ENCODE results near the gene HTR1D.
A peak's percentile ranks its signal among the peaks of the same experiment; 100 is the strongest.
"Not testable (repeated sequence)": the region's sequence is repeated elsewhere in the genome, so short reads cannot be mapped to it uniquely, and the experiment has no call there.

The HTR1D gene

GRCh38 chr1:23239638-23240295 lies 22.5 kb upstream of the HTR1D start:
- no peaks in the 10 kb centered on the region for H3K9me3 ChIP-seq (ENCODE audit: control insufficient read depth, insufficient read depth, low read length)
- no peak overlapping the region for H3K9ac ChIP-seq (ENCODE audit: low read depth, low read length)
- no peak overlapping the region for H3K4me3 ChIP-seq (ENCODE audit: low read depth, low read length)
- H3K36me3 ChIP-seq (ENCODE audit: control insufficient read depth, insufficient read depth, low read length): no peaks in the 10 kb centered on the region
- H3K4me1 ChIP-seq (ENCODE audit: control insufficient read depth, insufficient read depth, low read length): no peaks in the 10 kb centered on the region
- H3K27me3 ChIP-seq (ENCODE audit: control insufficient read depth, insufficient read depth, low read length): no peaks in the 10 kb centered on the region

GRCh38 chr1:23238565-23238964 lies 21.3 kb upstream of the HTR1D start:
- Histone ChIP-seq H3K9me3 (ENCODE audit: control insufficient read depth, insufficient read depth, low read length) (no peaks in the 10 kb centered on the region), H3K27me3 (ENCODE audit: control insufficient read depth, insufficient read depth, low read length) (no peaks in the 10 kb centered on the region), H3K4me3 (ENCODE audit: low read depth, low read length) (no peak overlapping the region), H3K9ac (ENCODE audit: low read depth, low read length) (no peak overlapping the region), H3K4me1 (ENCODE audit: control insufficient read depth, insufficient read depth, low read length) (no peaks in the 10 kb centered on the region), H3K36me3 (ENCODE audit: control insufficient read depth, insufficient read depth, low read length) (no peaks in the 10 kb centered on the region)

GRCh38 chr1:23237508-23237907 lies 20.2 kb upstream of the HTR1D start:
- Histone ChIP-seq H3K9me3 (ENCODE audit: control insufficient read depth, insufficient read depth, low read length) (no peaks in the 10 kb centered on the region), H3K36me3 (ENCODE audit: control insufficient read depth, insufficient read depth, low read length) (no peaks in the 10 kb centered on the region), H3K27me3 (ENCODE audit: control insufficient read depth, insufficient read depth, low read length) (no peaks in the 10 kb centered on the region), H3K4me1 (ENCODE audit: control insufficient read depth, insufficient read depth, low read length) (no peaks in the 10 kb centered on the region), H3K4me3 (ENCODE audit: low read depth, low read length) (no peak overlapping the region), H3K9ac (ENCODE audit: low read depth, low read length) (no peak overlapping the region)

GRCh38 chr1:23227806-23228205 lies 10.5 kb upstream of the HTR1D start:
- H3K4me3 ChIP-seq (ENCODE audit: low read depth, low read length): no peak overlapping the region
- no peaks in the 10 kb centered on the region for H3K36me3 ChIP-seq (ENCODE audit: control insufficient read depth, insufficient read depth, low read length)
- peaks cover 7% of the 10 kb centered on the region for H3K4me1 ChIP-seq (ENCODE audit: control insufficient read depth, insufficient read depth, low read length)
- H3K9me3 ChIP-seq (ENCODE audit: control insufficient read depth, insufficient read depth, low read length): no peaks in the 10 kb centered on the region
- no peaks in the 10 kb centered on the region for H3K27me3 ChIP-seq (ENCODE audit: control insufficient read depth, insufficient read depth, low read length)
- H3K9ac ChIP-seq (ENCODE audit: low read depth, low read length): no peak overlapping the region

GRCh38 chr1:23224739-23225648 lies 7.7 kb upstream of the HTR1D start:
- H3K27me3 ChIP-seq (ENCODE audit: control insufficient read depth, insufficient read depth, low read length): no peaks in the 10 kb centered on the region
- H3K9me3 ChIP-seq (ENCODE audit: control insufficient read depth, insufficient read depth, low read length): no peaks in the 10 kb centered on the region
- H3K9ac ChIP-seq (ENCODE audit: low read depth, low read length): no peak overlapping the region
- peaks cover 7% of the 10 kb centered on the region for H3K4me1 ChIP-seq (ENCODE audit: control insufficient read depth, insufficient read depth, low read length)
- H3K36me3 ChIP-seq (ENCODE audit: control insufficient read depth, insufficient read depth, low read length): no peaks in the 10 kb centered on the region
- H3K4me3 ChIP-seq (ENCODE audit: low read depth, low read length): no peak overlapping the region

- H3K4me3 ChIP-seq (ENCODE audit: low read depth, low read length); H3K27me3 ChIP-seq (ENCODE audit: control insufficient read depth, insufficient read depth, low read length); H3K4me1 ChIP-seq (ENCODE audit: control insufficient read depth, insufficient read depth, low read length): not testable (repeated sequence)
These were observed 6.7 kb upstream of the HTR1D start for GRCh38 chr1:23223963-23224362.

GRCh38 chr1:23223490-23223951 lies 6.2 kb upstream of the HTR1D start:
- not testable (repeated sequence) for H3K9ac ChIP-seq (ENCODE audit: low read depth, low read length); H3K36me3 ChIP-seq (ENCODE audit: control insufficient read depth, insufficient read depth, low read length); H3K9me3 ChIP-seq (ENCODE audit: control insufficient read depth, insufficient read depth, low read length); H3K4me3 ChIP-seq (ENCODE audit: low read depth, low read length); H3K4me1 ChIP-seq (ENCODE audit: control insufficient read depth, insufficient read depth, low read length); H3K27me3 ChIP-seq (ENCODE audit: control insufficient read depth, insufficient read depth, low read length)

More at GRCh38 chr1:23223963-23224362, 6.7 kb upstream of the HTR1D start:
- not testable (repeated sequence) for H3K9me3 ChIP-seq (ENCODE audit: control insufficient read depth, insufficient read depth, low read length); H3K9ac ChIP-seq (ENCODE audit: low read depth, low read length); H3K36me3 ChIP-seq (ENCODE audit: control insufficient read depth, insufficient read depth, low read length)

GRCh38 chr1:23222742-23223141 lies 5.4 kb upstream of the HTR1D start:
- Histone ChIP-seq H3K36me3 (ENCODE audit: control insufficient read depth, insufficient read depth, low read length) (no peaks in the 10 kb centered on the region), H3K9ac (ENCODE audit: low read depth, low read length) (no peak overlapping the region), H3K4me3 (ENCODE audit: low read depth, low read length) (no peak overlapping the region), H3K27me3 (ENCODE audit: control insufficient read depth, insufficient read depth, low read length) (peaks cover 3% of the 10 kb centered on the region), H3K4me1 (ENCODE audit: control insufficient read depth, insufficient read depth, low read length) (peaks cover 7% of the 10 kb centered on the region), H3K9me3 (ENCODE audit: control insufficient read depth, insufficient read depth, low read length) (no peaks in the 10 kb centered on the region)

GRCh38 chr1:23222331-23222730 lies 5.0 kb upstream of the HTR1D start:
- Histone ChIP-seq H3K27me3 (ENCODE audit: control insufficient read depth, insufficient read depth, low read length) (peaks cover 3% of the 10 kb centered on the region), H3K9me3 (ENCODE audit: control insufficient read depth, insufficient read depth, low read length) (no peaks in the 10 kb centered on the region), H3K4me1 (ENCODE audit: control insufficient read depth, insufficient read depth, low read length) (peaks cover 7% of the 10 kb centered on the region), H3K4me3 (ENCODE audit: low read depth, low read length) (no peak overlapping the region), H3K9ac (ENCODE audit: low read depth, low read length) (no peak overlapping the region), H3K36me3 (ENCODE audit: control insufficient read depth, insufficient read depth, low read length) (no peaks in the 10 kb centered on the region)

GRCh38 chr1:23221107-23221506 lies 3.8 kb upstream of the HTR1D start:
- H3K9me3 ChIP-seq (ENCODE audit: control insufficient read depth, insufficient read depth, low read length): no peaks in the 10 kb centered on the region
- peaks cover 8% of the 10 kb centered on the region for H3K4me1 ChIP-seq (ENCODE audit: control insufficient read depth, insufficient read depth, low read length)
- peaks cover 5% of the 10 kb centered on the region for H3K27me3 ChIP-seq (ENCODE audit: control insufficient read depth, insufficient read depth, low read length)
- no peak overlapping the region for H3K4me3 ChIP-seq (ENCODE audit: low read depth, low read length)
- no peak overlapping the region for H3K9ac ChIP-seq (ENCODE audit: low read depth, low read length)
- no peaks in the 10 kb centered on the region for H3K36me3 ChIP-seq (ENCODE audit: control insufficient read depth, insufficient read depth, low read length)

- Histone ChIP-seq H3K36me3 (ENCODE audit: control insufficient read depth, insufficient read depth, low read length) (peaks cover 3% of the 10 kb centered on the region), H3K4me1 (ENCODE audit: control insufficient read depth, insufficient read depth, low read length) (peaks cover 13% of the 10 kb centered on the region), H3K9me3 (ENCODE audit: control insufficient read depth, insufficient read depth, low read length) (no peaks in the 10 kb centered on the region), H3K9ac (ENCODE audit: low read depth, low read length) (peak overlapping the region; percentile 60), H3K27me3 (ENCODE audit: control insufficient read depth, insufficient read depth, low read length) (peaks cover 7% of the 10 kb centered on the region), H3K4me3 (ENCODE audit: low read depth, low read length) (peak overlapping the region; percentile 70)
These were observed 406 bp downstream of the HTR1D start for GRCh38 chr1:23216771-23217420.

All from iPS-15b (cell line).